ENCODE measurements around the gene KDELR1.

KDELR1 gene

GRCh38 chr19:48362716-48363499 lies 28.4 kb downstream of the KDELR1 start:
- no peaks in the 10 kb centered on the region for H3F3A ChIP-seq (ENCODE audit: control insufficient read depth, insufficient read depth)
- H3K4me2 ChIP-seq (ENCODE audit: low read length) = peak overlapping the region; percentile 93
- H3K36me3 ChIP-seq (ENCODE audit: control insufficient read depth, low read length) = peaks cover 6% of the 10 kb centered on the region; the same call in 1 of the 2 replicates
- no peaks in the 10 kb centered on the region for H3K9me2 ChIP-seq (replicated peaks; ENCODE audit: control insufficient read depth, low read length)
- H3K27me3 ChIP-seq (ENCODE audit: control insufficient read depth, low read length) = no peaks in the 10 kb centered on the region
- no peaks in the 10 kb centered on the region for H4K20me1 ChIP-seq (ENCODE audit: control insufficient read depth, insufficient read depth, low read depth, low read length)
- H3K27ac ChIP-seq (ENCODE audit: low read depth, low read length) = peak overlapping the region; percentile 75
- H3K4me3 ChIP-seq (ENCODE audit: low read length) = peak overlapping the region; percentile 90
- peaks cover 17% of the 10 kb centered on the region for H3K4me1 ChIP-seq (ENCODE audit: control insufficient read depth, low read length)
- H3K79me2 ChIP-seq (ENCODE audit: control insufficient read depth, low read length) = no peaks in the 10 kb centered on the region
- H3K9me3 ChIP-seq (ENCODE audit: control insufficient read depth, insufficient read depth, low read length) = no peaks in the 10 kb centered on the region
- TF ChIP-seq EZH2phosphoT487 (IDR thresholded peaks at IDR 0.05; ENCODE audit: borderline replicate concordance, low read length) (no peak), CTCF (IDR thresholded peaks at IDR 0.05; ENCODE audit: low read depth, low read length, poor library complexity, severe bottlenecking) (no peak)

GRCh38 chr19:48361912-48362311 lies 29.4 kb downstream of the KDELR1 start:
- no peaks in the 10 kb centered on the region for H3K79me2 ChIP-seq (ENCODE audit: control insufficient read depth, low read length)
- H3K9me2 ChIP-seq (replicated peaks; ENCODE audit: control insufficient read depth, low read length) = no peaks in the 10 kb centered on the region
- no peak overlapping the region for H3K4me2 ChIP-seq (ENCODE audit: low read length)
- H3F3A ChIP-seq (ENCODE audit: control insufficient read depth, insufficient read depth) = no peaks in the 10 kb centered on the region
- H3K4me3 ChIP-seq (ENCODE audit: low read length) = no peak overlapping the region
- H3K27ac ChIP-seq (ENCODE audit: low read depth, low read length) = no peak overlapping the region
- TF ChIP-seq CTCF (IDR thresholded peaks at IDR 0.05; ENCODE audit: low read depth, low read length, poor library complexity, severe bottlenecking) (no peak), EZH2phosphoT487 (IDR thresholded peaks at IDR 0.05; ENCODE audit: borderline replicate concordance, low read length) (no peak)
- no peaks in the 10 kb centered on the region for H3K27me3 ChIP-seq (ENCODE audit: control insufficient read depth, low read length)
- H3K4me1 ChIP-seq (ENCODE audit: control insufficient read depth, low read length) = peaks cover 17% of the 10 kb centered on the region
- peaks cover 6% of the 10 kb centered on the region; the same call in 1 of the 2 replicates for H3K36me3 ChIP-seq (ENCODE audit: control insufficient read depth, low read length)
- no peaks in the 10 kb centered on the region for H3K9me3 ChIP-seq (ENCODE audit: control insufficient read depth, insufficient read depth, low read length)
- H4K20me1 ChIP-seq (ENCODE audit: control insufficient read depth, insufficient read depth, low read depth, low read length) = no peaks in the 10 kb centered on the region

GRCh38 chr19:48359123-48359522 lies 32.2 kb downstream of the KDELR1 start:
- Histone ChIP-seq H3K4me2 (ENCODE audit: low read length) (no peak overlapping the region), H3K4me1 (ENCODE audit: control insufficient read depth, low read length) (peaks cover 9% of the 10 kb centered on the region), H3K4me3 (ENCODE audit: low read length) (no peak overlapping the region), H3K27ac (ENCODE audit: low read depth, low read length) (no peak overlapping the region), H4K20me1 (ENCODE audit: control insufficient read depth, insufficient read depth, low read depth, low read length) (no peaks in the 10 kb centered on the region), H3K27me3 (ENCODE audit: control insufficient read depth, low read length) (no peaks in the 10 kb centered on the region), H3K36me3 (ENCODE audit: control insufficient read depth, low read length) (peaks cover 6% of the 10 kb centered on the region; the same call in 1 of the 2 replicates), H3K9me2 (replicated peaks; ENCODE audit: control insufficient read depth, low read length) (no peaks in the 10 kb centered on the region), H3K9me3 (ENCODE audit: control insufficient read depth, insufficient read depth, low read length) (no peaks in the 10 kb centered on the region), H3F3A (ENCODE audit: control insufficient read depth, insufficient read depth) (no peaks in the 10 kb centered on the region), H3K79me2 (ENCODE audit: control insufficient read depth, low read length) (no peaks in the 10 kb centered on the region)
- TF ChIP-seq CTCF (IDR thresholded peaks at IDR 0.05; ENCODE audit: low read depth, low read length, poor library complexity, severe bottlenecking) = no peak
- TF ChIP-seq EZH2phosphoT487 (IDR thresholded peaks at IDR 0.05; ENCODE audit: borderline replicate concordance, low read length) = no peak

Measured in DOHH2 (cell line).